ENCODE results near the gene PRPF31. TPM values are rescaled to one million over a fixed set of nuclear protein-coding genes. Genes with fewer than 3 reads are reported as not detected.

The PRPF31 gene
- total and polyA plus RNA-seq, 5 donors: 41.9 to 52.1 (median 43.0) TPM

GRCh38 chr19:54180691-54181091, 65.1 kb downstream of the PRPF31 start:
- intact Hi-C loops (cut with DNase I): no loop called here
- 96% methylated on average over 37 of the region's 37 CpGs for WGBS
- H3K9me3 ChIP-seq (ENCODE audit: control insufficient read depth, low read length): no peaks in the 10 kb centered on the region

More at GRCh38 chr19:54180691-54181091, 65.1 kb downstream of the PRPF31 start:
- peak in 1 of 3 donors; percentile 36 for DNase-seq
- H3K4me1 ChIP-seq (ENCODE audit: control insufficient read depth, insufficient read depth, low read length): no peaks in the 10 kb centered on the region
- H3K27ac ChIP-seq (ENCODE audit: low read length): no peak overlapping the region
- H3K27me3 ChIP-seq (ENCODE audit: control insufficient read depth, insufficient read depth): no peaks in the 10 kb centered on the region
- H3K4me3 ChIP-seq (ENCODE audit: low read length): no peak overlapping the region
- no peak for ATAC-seq

Other genes starting within 250 kb of the PRPF31 start
- gene MYADM, start 247.9 kb upstream of the PRPF31 start, total RNA-seq: 100 to 1,000 TPM in 2 of 4 donors, 10 to 100 TPM in 2; 83.0 to 303 (median 113) TPM
- gene MYADM, start 247.9 kb upstream of the PRPF31 start, polyA plus RNA-seq: 110 TPM
- not detected for gene PRKCG, start 233.6 kb upstream of the PRPF31 start, total RNA-seq
- gene PRKCG, start 233.6 kb upstream of the PRPF31 start, polyA plus RNA-seq: 0.02 TPM
- gene CACNG7, start 206.5 kb upstream of the PRPF31 start, total RNA-seq: not detected
- 0.05 TPM for gene CACNG7, start 206.5 kb upstream of the PRPF31 start, polyA plus RNA-seq
- gene CACNG8, start 152.8 kb upstream of the PRPF31 start, total RNA-seq: under 1 TPM; 0.06 to 0.31 (median 0.20) TPM
- 0.14 TPM for gene CACNG8, start 152.8 kb upstream of the PRPF31 start, polyA plus RNA-seq
- gene CACNG6, start 124.1 kb upstream of the PRPF31 start, total RNA-seq: not detected
- not detected for gene CACNG6, start 124.1 kb upstream of the PRPF31 start, polyA plus RNA-seq
- gene VSTM1, start 51.9 kb upstream of the PRPF31 start, total RNA-seq: not detected
- gene VSTM1, start 51.9 kb upstream of the PRPF31 start, polyA plus RNA-seq: not detected
- not detected for gene TARM1, start 34.4 kb upstream of the PRPF31 start, total RNA-seq
- not detected for gene TARM1, start 34.4 kb upstream of the PRPF31 start, polyA plus RNA-seq
- gene OSCAR, start 15.0 kb upstream of the PRPF31 start, total RNA-seq: 1 to 10 TPM in 2 of 4 donors, under 1 TPM in 2; 0.72 to 1.5 (median 1.1) TPM
- gene OSCAR, start 15.0 kb upstream of the PRPF31 start, polyA plus RNA-seq: 0.45 TPM
- 100 to 1,000 TPM; 264 to 472 (median 385) TPM for gene NDUFA3, start 12.9 kb upstream of the PRPF31 start, total RNA-seq
- gene NDUFA3, start 12.9 kb upstream of the PRPF31 start, polyA plus RNA-seq: 714 TPM
- gene TFPT, start 97 bp upstream of the PRPF31 start, total RNA-seq: 10 to 100 TPM; 15.8 to 17.4 (median 16.8) TPM
- 19.8 TPM for gene TFPT, start 97 bp upstream of the PRPF31 start, polyA plus RNA-seq
- 10 to 100 TPM; 20.3 to 26.5 (median 23.3) TPM for gene CNOT3, start 22.0 kb downstream of the PRPF31 start, total RNA-seq
- 18.2 TPM for gene CNOT3, start 22.0 kb downstream of the PRPF31 start, polyA plus RNA-seq
- gene LENG1, start 44.0 kb downstream of the PRPF31 start, total RNA-seq: 1 to 10 TPM; 5.3 to 7.6 (median 7.0) TPM
- gene LENG1, start 44.0 kb downstream of the PRPF31 start, polyA plus RNA-seq: 11.0 TPM
- gene TMC4, start 57.4 kb downstream of the PRPF31 start, total RNA-seq: 1 to 10 TPM; 1.0 to 3.8 (median 2.5) TPM
- gene TMC4, start 57.4 kb downstream of the PRPF31 start, polyA plus RNA-seq: 2.3 TPM
- 10 to 100 TPM; 18.9 to 23.6 (median 21.4) TPM for gene MBOAT7, start 73.8 kb downstream of the PRPF31 start, total RNA-seq
- gene MBOAT7, start 73.8 kb downstream of the PRPF31 start, polyA plus RNA-seq: 16.1 TPM
- 10 to 100 TPM; 17.6 to 22.1 (median 18.3) TPM for gene TSEN34, start 75.6 kb downstream of the PRPF31 start, total RNA-seq
- 20.9 TPM for gene TSEN34, start 75.6 kb downstream of the PRPF31 start, polyA plus RNA-seq
- gene RPS9, start 85.1 kb downstream of the PRPF31 start, total RNA-seq: 100 to 1,000 TPM; 704 to 879 (median 833) TPM
- gene RPS9, start 85.1 kb downstream of the PRPF31 start, polyA plus RNA-seq: 1,572 TPM
- gene LILRB3, start 107.3 kb downstream of the PRPF31 start, total RNA-seq: 1 to 10 TPM; 2.5 to 5.7 (median 4.9) TPM
- 0.95 TPM for gene LILRB3, start 107.3 kb downstream of the PRPF31 start, polyA plus RNA-seq
- 1 to 10 TPM; 1.9 to 3.9 (median 2.5) TPM for gene LILRA6, start 127.0 kb downstream of the PRPF31 start, total RNA-seq
- 1.00 TPM for gene LILRA6, start 127.0 kb downstream of the PRPF31 start, polyA plus RNA-seq
- 10 to 100 TPM; 10.1 to 18.6 (median 12.4) TPM for gene LILRB5, start 141.5 kb downstream of the PRPF31 start, total RNA-seq
- gene LILRB5, start 141.5 kb downstream of the PRPF31 start, polyA plus RNA-seq: 6.0 TPM
- gene LILRB2, start 165.4 kb downstream of the PRPF31 start, total RNA-seq: 1 to 10 TPM; 2.8 to 5.0 (median 4.8) TPM
- 1.9 TPM for gene LILRB2, start 165.4 kb downstream of the PRPF31 start, polyA plus RNA-seq
- 1 to 10 TPM; 1.7 to 2.7 (median 2.2) TPM for gene LILRA5, start 197.4 kb downstream of the PRPF31 start, total RNA-seq
- 0.61 TPM for gene LILRA5, start 197.4 kb downstream of the PRPF31 start, polyA plus RNA-seq
- not detected for gene LILRA4, start 223.4 kb downstream of the PRPF31 start, total RNA-seq
- gene LILRA4, start 223.4 kb downstream of the PRPF31 start, polyA plus RNA-seq: not detected
- gene LAIR1, start 249.2 kb downstream of the PRPF31 start, total RNA-seq: 1 to 10 TPM; 6.8 to 9.1 (median 8.1) TPM
- 2.9 TPM for gene LAIR1, start 249.2 kb downstream of the PRPF31 start, polyA plus RNA-seq

All from right cardiac atrium (tissue), 5 donors.